ENCODE measurements around the gene MSI2.
A peak's percentile ranks its signal among the peaks of the same experiment; 100 is the strongest.

MSI2 gene

DNA sequence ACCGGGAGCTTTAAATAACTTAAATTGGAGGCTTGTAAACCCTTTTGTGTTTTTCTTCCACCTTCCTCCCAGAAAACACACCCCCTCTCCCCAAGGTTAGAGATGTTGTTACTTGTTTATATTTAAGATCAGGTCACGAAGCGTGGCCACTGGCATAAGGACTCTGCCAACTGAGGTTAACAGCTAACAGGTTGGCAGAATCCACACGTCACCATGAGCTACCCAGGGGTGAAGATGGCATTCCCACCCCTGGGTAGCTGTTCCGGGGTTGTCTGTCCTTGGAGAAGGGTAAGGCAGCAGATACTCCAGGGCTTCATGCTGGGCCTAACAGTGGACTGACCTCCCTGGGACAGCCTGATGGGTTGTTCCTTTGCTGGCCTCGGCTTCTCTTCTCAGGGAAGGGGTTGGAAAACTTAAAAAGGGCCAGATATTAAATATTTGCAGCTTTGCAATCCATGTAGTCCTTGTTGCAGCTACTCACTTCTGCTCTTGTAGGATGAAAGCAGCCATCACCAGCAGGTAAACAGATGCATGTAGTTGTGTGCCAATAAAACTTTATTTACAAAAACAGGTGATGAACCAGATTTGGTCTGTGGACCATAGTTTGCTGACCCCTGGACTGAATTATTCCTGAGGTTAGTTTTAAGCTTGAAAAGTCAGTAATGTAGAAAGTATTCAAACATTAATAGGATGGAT, 148.6 kb downstream of the MSI2 start:
- Histone ChIP-seq H3K36me3 (peaks cover 50% of the 10 kb centered on the region), H3K4me3 (ENCODE audit: low read depth, low read length) (no peak overlapping the region), H3K27ac (peak overlapping the region; percentile 97), H3K27me3 (ENCODE audit: insufficient read depth, low read depth, severe bottlenecking) (no peaks in the 10 kb centered on the region), H3K9me3 (ENCODE audit: severe bottlenecking) (no peaks in the 10 kb centered on the region)
- no peak for DNase-seq
- TF ChIP-seq, protein P1, sequence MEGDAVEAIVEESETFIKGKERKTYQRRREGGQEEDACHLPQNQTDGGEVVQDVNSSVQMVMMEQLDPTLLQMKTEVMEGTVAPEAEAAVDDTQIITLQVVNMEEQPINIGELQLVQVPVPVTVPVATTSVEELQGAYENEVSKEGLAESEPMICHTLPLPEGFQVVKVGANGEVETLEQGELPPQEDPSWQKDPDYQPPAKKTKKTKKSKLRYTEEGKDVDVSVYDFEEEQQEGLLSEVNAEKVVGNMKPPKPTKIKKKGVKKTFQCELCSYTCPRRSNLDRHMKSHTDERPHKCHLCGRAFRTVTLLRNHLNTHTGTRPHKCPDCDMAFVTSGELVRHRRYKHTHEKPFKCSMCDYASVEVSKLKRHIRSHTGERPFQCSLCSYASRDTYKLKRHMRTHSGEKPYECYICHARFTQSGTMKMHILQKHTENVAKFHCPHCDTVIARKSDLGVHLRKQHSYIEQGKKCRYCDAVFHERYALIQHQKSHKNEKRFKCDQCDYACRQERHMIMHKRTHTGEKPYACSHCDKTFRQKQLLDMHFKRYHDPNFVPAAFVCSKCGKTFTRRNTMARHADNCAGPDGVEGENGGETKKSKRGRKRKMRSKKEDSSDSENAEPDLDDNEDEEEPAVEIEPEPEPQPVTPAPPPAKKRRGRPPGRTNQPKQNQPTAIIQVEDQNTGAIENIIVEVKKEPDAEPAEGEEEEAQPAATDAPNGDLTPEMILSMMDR (IDR thresholded peaks at IDR 0.05; ENCODE audit: low read depth, low read length), result no peak

DNA sequence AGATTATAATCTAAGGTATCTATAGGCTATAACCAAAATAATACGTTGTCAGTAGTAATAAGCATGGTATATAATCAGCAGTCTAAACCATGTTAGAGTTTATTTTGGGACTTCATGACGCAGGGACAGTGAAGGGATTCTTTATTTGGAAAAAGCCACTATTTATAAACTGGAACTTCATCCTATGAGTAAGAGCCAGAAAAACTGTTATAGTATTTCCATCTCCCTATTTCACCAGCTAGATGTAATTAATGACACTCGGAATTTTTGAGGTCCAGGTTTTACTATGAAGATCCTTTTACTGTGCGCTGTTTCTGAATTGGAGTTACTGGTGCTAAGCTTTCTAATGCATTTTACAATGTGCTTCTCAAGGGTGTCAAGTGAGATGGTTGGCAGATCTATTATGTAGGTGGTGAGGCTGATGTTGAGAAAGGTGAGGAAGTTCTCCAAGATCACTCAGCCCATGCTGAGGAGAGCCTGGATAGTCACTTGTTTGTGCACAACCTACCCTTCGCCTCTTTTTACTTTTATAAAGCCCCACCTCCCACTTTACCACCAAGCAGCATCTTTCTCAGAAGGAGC, 149.3 kb downstream of the MSI2 start:
- Histone ChIP-seq H3K27ac (peak overlapping the region; percentile 97), H3K36me3 (peaks cover 53% of the 10 kb centered on the region), H3K4me3 (ENCODE audit: low read depth, low read length) (peak overlapping the region; percentile 24), H3K9me3 (ENCODE audit: severe bottlenecking) (no peaks in the 10 kb centered on the region), H3K27me3 (ENCODE audit: insufficient read depth, low read depth, severe bottlenecking) (no peaks in the 10 kb centered on the region)
- TF ChIP-seq, protein P1 (IDR thresholded peaks at IDR 0.05; ENCODE audit: low read depth, low read length), result no peak
- DNase-seq, result no peak

DNA sequence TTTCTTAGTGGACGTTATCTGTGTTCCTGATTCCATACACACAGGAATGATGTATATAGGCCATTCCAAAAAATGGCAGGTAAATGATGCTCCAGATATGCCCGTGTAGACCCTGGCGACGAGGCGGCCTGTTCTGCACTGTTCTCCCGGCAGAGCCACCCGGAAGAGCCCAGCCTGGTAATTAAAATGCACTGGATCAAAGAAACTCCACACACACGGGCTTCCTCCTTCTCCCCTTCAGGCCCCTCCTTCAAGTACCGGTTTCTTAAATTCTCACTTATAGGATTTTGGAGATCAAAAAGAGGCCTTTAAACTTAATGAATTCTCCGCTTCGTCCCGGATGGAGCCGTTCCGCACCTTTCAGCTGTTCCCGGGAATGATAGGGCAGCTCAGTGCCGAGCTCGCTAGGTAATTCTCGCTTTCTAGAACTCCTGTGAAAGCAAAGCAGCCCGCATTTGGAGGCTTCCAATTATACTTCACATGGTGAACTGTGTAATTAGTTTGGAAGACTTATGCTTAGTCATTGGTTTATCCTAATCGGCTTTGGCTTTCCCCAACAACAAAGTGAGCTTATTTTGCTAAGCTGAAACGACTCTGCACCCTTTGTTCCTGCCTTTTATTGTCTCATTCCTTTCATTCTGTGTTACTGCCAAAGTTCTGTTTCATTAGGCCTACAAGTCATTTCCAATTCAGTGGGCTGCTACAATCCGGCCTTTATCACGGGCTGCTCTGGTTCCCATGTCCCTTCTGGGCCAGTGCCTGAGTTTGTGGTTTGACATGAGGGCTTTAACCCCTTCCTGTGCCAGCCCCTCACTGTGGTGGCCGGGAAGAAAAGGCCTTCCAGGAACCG, 150.0 kb downstream of the MSI2 start:
- Histone ChIP-seq H3K36me3 (peaks cover 48% of the 10 kb centered on the region), H3K9me3 (ENCODE audit: severe bottlenecking) (no peaks in the 10 kb centered on the region), H3K27ac (peak overlapping the region; percentile 97), H3K4me3 (ENCODE audit: low read depth, low read length) (peak overlapping the region; percentile 37), H3K27me3 (ENCODE audit: insufficient read depth, low read depth, severe bottlenecking) (no peaks in the 10 kb centered on the region)
- TF ChIP-seq, protein P1 (IDR thresholded peaks at IDR 0.05; ENCODE audit: low read depth, low read length), result no peak
- DNase-seq, result peak; percentile 91

DNA sequence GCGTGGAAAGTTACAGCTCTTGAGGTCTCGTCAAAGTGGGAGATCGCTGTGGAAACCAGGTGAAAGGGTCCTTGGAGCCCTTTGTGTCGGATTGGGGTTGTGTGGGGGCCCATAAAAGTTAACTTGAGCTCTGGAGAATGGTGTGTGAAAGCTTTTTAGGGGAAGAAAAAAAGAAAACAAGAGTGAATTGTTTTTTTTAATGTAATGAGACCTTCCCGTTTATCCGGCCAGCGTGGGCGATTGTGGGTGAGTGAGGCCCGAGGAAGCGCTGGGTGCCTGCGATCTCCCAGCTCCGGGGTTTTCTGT, 150.6 kb downstream of the MSI2 start:
- Histone ChIP-seq H3K27me3 (ENCODE audit: insufficient read depth, low read depth, severe bottlenecking) (no peaks in the 10 kb centered on the region), H3K27ac (peak overlapping the region; percentile 97), H3K4me3 (ENCODE audit: low read depth, low read length) (peak overlapping the region; percentile 37), H3K9me3 (ENCODE audit: severe bottlenecking) (no peaks in the 10 kb centered on the region), H3K36me3 (peaks cover 42% of the 10 kb centered on the region)
- TF ChIP-seq, protein P1 (IDR thresholded peaks at IDR 0.05; ENCODE audit: low read depth, low read length), result no peak
- DNase-seq, result no peak

DNA sequence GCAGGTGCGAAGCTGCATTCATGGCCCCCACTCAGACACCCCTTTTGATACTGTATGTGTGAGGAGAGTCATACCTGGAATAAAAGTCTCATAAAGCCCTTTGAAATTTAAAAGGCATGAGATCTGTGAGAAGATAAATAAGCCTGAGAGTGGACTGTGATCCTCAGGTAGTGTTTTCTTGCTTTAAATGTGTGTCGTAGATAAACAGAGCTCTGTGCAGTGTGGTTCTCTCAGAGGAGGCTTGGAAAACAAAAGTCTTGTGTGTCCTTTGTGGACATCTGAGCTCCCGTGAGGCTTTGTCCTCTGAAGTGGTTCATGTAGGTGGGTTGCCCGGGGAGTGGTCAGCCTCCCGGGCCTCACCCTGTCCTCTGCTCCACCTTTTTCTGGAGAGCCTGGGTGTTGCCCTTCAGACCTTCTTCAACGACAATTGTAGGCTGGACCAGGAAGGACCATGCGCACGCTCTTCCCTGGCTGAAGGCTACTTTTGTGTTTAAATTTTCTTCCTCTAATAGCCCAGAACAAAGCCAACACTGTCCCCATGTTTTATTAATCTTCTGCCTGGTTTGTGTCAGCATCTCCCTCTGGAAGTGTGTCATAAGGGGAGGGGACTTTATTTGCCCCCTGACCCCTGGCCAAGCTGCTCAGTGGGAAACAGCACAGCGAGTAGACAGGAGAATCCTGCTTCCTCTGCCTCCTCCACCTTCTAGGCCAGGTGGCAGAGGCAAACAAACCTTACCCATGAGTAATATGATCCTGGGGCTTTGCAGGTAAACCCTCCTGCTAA, 151.2 kb downstream of the MSI2 start:
- Histone ChIP-seq H3K27me3 (ENCODE audit: insufficient read depth, low read depth, severe bottlenecking) (no peaks in the 10 kb centered on the region), H3K36me3 (peaks cover 37% of the 10 kb centered on the region), H3K27ac (peak overlapping the region; percentile 97), H3K9me3 (ENCODE audit: severe bottlenecking) (no peaks in the 10 kb centered on the region), H3K4me3 (ENCODE audit: low read depth, low read length) (peak overlapping the region; percentile 37)
- TF ChIP-seq, protein P1 (IDR thresholded peaks at IDR 0.05; ENCODE audit: low read depth, low read length), result no peak
- peak; percentile 57 for DNase-seq
